Liver (tissue), 3 donors: ENCODE measurements around the gene ZNF766.

ENCODE experiments used
- EGR1 ChIP-seq, 2 donors: IDR thresholded peaks; 2 replicates each; pipeline ENCODE4 v1.6.1; 2016 to 2018; ENCODE audit warnings: antibody characterized with exemption in 2 of 2, low read depth in 2 of 2
- GABPA ChIP-seq, 2 donors: IDR thresholded peaks in 1 of 2; conservative IDR thresholded peaks in 1 of 2; 2 replicates each; pipeline ENCODE4 v1.6.1; 2016; ENCODE audit warnings: antibody characterized with exemption in 2 of 2, mild to moderate bottlenecking in 1 of 2, moderate library complexity in 1 of 2
- HNF4A ChIP-seq, 2 donors: conservative IDR thresholded peaks; 2 replicates each; pipeline ENCODE4 v1.6.1; 2016; ENCODE audit warnings: antibody characterized with exemption in 2 of 2, mild to moderate bottlenecking in 2 of 2
- JUND ChIP-seq, 2 donors: IDR thresholded peaks; 2 replicates each; pipeline ENCODE4 v1.6.1; 2016; ENCODE audit warnings: antibody characterized with exemption in 2 of 2
- MAX ChIP-seq: IDR thresholded peaks from 2 replicates; pipeline ENCODE4 v1.6.1; 2016; ENCODE audit warnings: antibody characterized with exemption
- RAD21 ChIP-seq, 2 donors: IDR thresholded peaks; 2 replicates each; pipeline ENCODE4 v1.6.1; 2016; ENCODE audit warnings: antibody characterized with exemption in 2 of 2, mild to moderate bottlenecking in 2 of 2
- RXRA ChIP-seq, 2 donors: IDR thresholded peaks; 2 replicates each; pipeline ENCODE4 v1.6.1; 2017 to 2018; ENCODE audit warnings: antibody characterized with exemption in 2 of 2, mild to moderate bottlenecking in 1 of 2
- SP1 ChIP-seq: IDR thresholded peaks from 2 replicates; pipeline ENCODE4 v1.6.1; 2018; ENCODE audit warnings: antibody characterized with exemption, mild to moderate bottlenecking
- TAF1 ChIP-seq: conservative IDR thresholded peaks from 2 replicates; pipeline ENCODE4 v1.6.1; 2016; ENCODE audit warnings: antibody characterized with exemption, mild to moderate bottlenecking
- YY1 ChIP-seq: IDR thresholded peaks from 2 replicates; pipeline ENCODE4 v1.6.1; 2016; ENCODE audit warnings: antibody characterized with exemption, mild to moderate bottlenecking
- TF ChIP-seq, protein P1 (sequence below): fragments of 150-350 bp; IDR thresholded peaks from 2 replicates; pipeline ENCODE4 v1.5.1; 2017; ENCODE audit warnings: improper control_type of control experiment, low read depth, low read length; ENCODE audit not compliant: missing input control
- TF ChIP-seq, protein P2 (sequence below): IDR thresholded peaks from 2 replicates; pipeline ENCODE4 v1.6.1; 2016; ENCODE audit warnings: antibody characterized with exemption, mild to moderate bottlenecking
- donor health status: healthy.
- donor health status: healthy.

DNA sequence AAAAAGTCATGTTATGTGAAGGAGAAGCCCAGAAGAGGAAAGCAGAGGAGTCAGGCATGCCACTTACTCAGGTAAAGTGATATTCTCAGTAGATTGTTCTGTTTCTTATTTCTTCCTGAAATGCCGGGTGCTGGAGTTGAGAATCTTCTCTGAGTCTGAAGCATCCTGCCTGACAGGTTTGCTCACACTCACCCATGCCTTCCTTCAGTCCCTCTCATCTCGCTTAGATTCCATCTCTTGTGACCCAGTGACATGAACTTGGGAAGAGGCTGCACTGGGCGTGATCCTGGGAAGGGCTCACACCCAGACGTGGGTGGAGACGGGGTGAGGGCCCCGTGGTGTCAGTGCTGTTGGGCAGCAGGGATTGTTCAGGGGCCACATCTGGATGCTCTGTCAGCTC lies 8.1 kb downstream of the ZNF766 start:
- TF ChIP-seq, protein P1, sequence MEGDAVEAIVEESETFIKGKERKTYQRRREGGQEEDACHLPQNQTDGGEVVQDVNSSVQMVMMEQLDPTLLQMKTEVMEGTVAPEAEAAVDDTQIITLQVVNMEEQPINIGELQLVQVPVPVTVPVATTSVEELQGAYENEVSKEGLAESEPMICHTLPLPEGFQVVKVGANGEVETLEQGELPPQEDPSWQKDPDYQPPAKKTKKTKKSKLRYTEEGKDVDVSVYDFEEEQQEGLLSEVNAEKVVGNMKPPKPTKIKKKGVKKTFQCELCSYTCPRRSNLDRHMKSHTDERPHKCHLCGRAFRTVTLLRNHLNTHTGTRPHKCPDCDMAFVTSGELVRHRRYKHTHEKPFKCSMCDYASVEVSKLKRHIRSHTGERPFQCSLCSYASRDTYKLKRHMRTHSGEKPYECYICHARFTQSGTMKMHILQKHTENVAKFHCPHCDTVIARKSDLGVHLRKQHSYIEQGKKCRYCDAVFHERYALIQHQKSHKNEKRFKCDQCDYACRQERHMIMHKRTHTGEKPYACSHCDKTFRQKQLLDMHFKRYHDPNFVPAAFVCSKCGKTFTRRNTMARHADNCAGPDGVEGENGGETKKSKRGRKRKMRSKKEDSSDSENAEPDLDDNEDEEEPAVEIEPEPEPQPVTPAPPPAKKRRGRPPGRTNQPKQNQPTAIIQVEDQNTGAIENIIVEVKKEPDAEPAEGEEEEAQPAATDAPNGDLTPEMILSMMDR = no peak
- TF ChIP-seq TAF1 (no peak), GABPA (IDR thresholded peaks at IDR 0.05 in 1 of 2, conservative IDR thresholded peaks at IDR 0.05 in 1 of 2) (no peak), MAX (no peak), YY1 (no peak), RAD21 (IDR thresholded peaks at IDR 0.05) (no peak), SP1 (no peak), RXRA (IDR thresholded peaks at IDR 0.05) (no peak), EGR1 (IDR thresholded peaks at IDR 0.05; ENCODE audit: low read depth in 2 of 2) (no peak), JUND (IDR thresholded peaks at IDR 0.05) (no peak), HNF4A (conservative IDR thresholded peaks at IDR 0.05) (no peak)
- TF ChIP-seq, protein P2, sequence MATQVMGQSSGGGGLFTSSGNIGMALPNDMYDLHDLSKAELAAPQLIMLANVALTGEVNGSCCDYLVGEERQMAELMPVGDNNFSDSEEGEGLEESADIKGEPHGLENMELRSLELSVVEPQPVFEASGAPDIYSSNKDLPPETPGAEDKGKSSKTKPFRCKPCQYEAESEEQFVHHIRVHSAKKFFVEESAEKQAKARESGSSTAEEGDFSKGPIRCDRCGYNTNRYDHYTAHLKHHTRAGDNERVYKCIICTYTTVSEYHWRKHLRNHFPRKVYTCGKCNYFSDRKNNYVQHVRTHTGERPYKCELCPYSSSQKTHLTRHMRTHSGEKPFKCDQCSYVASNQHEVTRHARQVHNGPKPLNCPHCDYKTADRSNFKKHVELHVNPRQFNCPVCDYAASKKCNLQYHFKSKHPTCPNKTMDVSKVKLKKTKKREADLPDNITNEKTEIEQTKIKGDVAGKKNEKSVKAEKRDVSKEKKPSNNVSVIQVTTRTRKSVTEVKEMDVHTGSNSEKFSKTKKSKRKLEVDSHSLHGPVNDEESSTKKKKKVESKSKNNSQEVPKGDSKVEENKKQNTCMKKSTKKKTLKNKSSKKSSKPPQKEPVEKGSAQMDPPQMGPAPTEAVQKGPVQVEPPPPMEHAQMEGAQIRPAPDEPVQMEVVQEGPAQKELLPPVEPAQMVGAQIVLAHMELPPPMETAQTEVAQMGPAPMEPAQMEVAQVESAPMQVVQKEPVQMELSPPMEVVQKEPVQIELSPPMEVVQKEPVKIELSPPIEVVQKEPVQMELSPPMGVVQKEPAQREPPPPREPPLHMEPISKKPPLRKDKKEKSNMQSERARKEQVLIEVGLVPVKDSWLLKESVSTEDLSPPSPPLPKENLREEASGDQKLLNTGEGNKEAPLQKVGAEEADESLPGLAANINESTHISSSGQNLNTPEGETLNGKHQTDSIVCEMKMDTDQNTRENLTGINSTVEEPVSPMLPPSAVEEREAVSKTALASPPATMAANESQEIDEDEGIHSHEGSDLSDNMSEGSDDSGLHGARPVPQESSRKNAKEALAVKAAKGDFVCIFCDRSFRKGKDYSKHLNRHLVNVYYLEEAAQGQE = no peak
